IPS-15b (cell line): ENCODE measurements around the gene TCFL5.

Experiments
- H3K27me3 ChIP-seq: one replicate; pipeline ENCODE4 v1.6.1; 2013; ENCODE audit warnings: low read length; ENCODE audit not compliant: control insufficient read depth, insufficient read depth
- H3K36me3 ChIP-seq: one replicate; pipeline ENCODE4 v1.6.1; 2013; ENCODE audit warnings: low read length; ENCODE audit not compliant: control insufficient read depth, insufficient read depth
- H3K4me1 ChIP-seq: one replicate; pipeline ENCODE4 v1.6.1; 2013; ENCODE audit warnings: mild to moderate bottlenecking, low read length; ENCODE audit not compliant: control insufficient read depth, insufficient read depth
- H3K4me3 ChIP-seq: one replicate; pipeline ENCODE4 v1.5.1; 2013; ENCODE audit warnings: low read depth, low read length
- H3K9ac ChIP-seq: one replicate; pipeline ENCODE4 v1.6.1; 2013; ENCODE audit warnings: low read depth, mild to moderate bottlenecking, low read length
- H3K9me3 ChIP-seq: one replicate; pipeline ENCODE4 v1.6.1; 2013; ENCODE audit warnings: mild to moderate bottlenecking, low read length; ENCODE audit not compliant: control insufficient read depth, insufficient read depth

Gene TCFL5

DNA sequence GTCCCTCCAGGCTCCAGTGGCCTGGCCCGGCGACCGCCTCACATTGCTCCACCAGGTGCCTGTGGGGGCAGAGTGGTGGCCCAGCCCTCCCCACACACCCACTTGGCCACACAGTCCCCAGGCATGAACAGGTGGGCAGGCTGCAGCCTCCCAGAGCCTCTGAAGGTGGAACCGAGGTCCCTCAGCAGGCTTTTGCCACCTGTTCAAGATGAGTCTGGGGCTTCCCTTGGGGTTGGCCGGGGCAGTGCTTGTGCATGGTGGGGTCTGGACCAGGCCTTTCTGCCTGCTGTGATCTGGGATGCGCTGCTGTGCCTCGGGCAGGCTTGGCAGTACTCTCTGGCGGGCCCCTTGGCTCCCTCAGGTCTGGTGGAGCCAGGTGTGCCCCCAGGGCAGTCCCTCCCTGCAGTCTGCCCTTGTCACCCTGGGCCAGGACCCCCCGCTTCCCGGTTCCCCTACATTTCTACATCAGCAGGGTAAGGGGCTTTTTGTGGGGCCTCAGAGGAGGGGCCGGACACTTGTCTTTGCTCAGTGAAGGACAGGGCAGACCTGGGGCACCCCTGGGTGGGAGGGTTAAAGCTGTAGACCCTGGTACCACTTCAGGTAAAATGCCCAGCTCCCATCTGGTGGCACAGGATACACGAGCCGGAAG is 47.4 kb downstream of the TCFL5 start:
- no peaks in the 10 kb centered on the region for H3K9me3 ChIP-seq
- H3K27me3 ChIP-seq: no peaks in the 10 kb centered on the region
- peaks cover 3% of the 10 kb centered on the region for H3K4me1 ChIP-seq
- H3K36me3 ChIP-seq: peaks cover 41% of the 10 kb centered on the region
- no peak overlapping the region for H3K4me3 ChIP-seq
- no peak overlapping the region for H3K9ac ChIP-seq

- Histone ChIP-seq H3K4me1 (peaks cover 3% of the 10 kb centered on the region), H3K27me3 (no peaks in the 10 kb centered on the region), H3K36me3 (peaks cover 43% of the 10 kb centered on the region), H3K9me3 (no peaks in the 10 kb centered on the region), H3K4me3 (no peak overlapping the region), H3K9ac (no peak overlapping the region)
These were observed 48.0 kb downstream of the TCFL5 start for GRCh38 chr20:62813588-62813987.

- Histone ChIP-seq H3K27me3 (no peaks in the 10 kb centered on the region), H3K36me3 (peaks cover 47% of the 10 kb centered on the region)
These were observed 48.8 kb downstream of the TCFL5 start for GRCh38 chr20:62812907-62813200.

DNA sequence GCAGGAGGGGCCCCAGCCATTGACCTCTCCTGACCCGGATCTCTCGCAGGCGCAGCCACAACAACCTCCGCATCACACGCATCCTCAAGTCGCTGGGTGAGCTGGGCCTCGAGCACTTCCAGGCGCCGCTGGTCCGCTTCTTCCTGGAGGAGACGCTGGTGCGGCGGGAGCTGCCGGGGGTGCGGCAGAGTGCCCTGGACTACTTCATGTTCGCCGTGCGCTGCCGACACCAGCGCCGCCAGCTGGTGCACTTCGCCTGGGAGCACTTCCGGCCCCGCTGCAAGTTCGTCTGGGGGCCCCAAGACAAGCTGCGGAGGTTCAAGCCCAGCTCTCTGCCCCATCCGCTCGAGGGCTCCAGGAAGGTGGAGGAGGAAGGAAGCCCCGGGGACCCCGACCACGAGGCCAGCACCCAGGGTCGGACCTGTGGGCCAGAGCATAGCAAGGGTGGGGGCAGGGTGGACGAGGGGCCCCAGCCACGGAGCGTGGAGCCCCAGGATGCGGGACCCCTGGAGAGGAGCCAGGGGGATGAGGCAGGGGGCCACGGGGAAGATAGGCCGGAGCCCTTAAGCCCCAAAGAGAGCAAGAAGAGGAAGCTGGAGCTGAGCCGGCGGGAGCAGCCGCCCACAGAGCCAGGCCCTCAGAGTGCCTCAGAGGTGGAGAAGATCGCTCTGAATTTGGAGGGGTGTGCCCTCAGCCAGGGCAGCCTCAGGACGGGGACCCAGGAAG is 49.3 kb downstream of the TCFL5 start:
- no peaks in the 10 kb centered on the region for H3K27me3 ChIP-seq
- H3K4me1 ChIP-seq: peaks cover 3% of the 10 kb centered on the region
- H3K9me3 ChIP-seq: no peaks in the 10 kb centered on the region
- no peak overlapping the region for H3K9ac ChIP-seq
- no peak overlapping the region for H3K4me3 ChIP-seq
- peaks cover 52% of the 10 kb centered on the region for H3K36me3 ChIP-seq

More at GRCh38 chr20:62812907-62813200, 48.8 kb downstream of the TCFL5 start:
- Histone ChIP-seq H3K4me3 (no peak overlapping the region), H3K4me1 (peaks cover 3% of the 10 kb centered on the region), H3K9me3 (no peaks in the 10 kb centered on the region), H3K9ac (no peak overlapping the region)

- Histone ChIP-seq H3K9me3 (no peaks in the 10 kb centered on the region), H3K4me1 (peaks cover 3% of the 10 kb centered on the region), H3K4me3 (no peak overlapping the region), H3K36me3 (peaks cover 54% of the 10 kb centered on the region), H3K27me3 (no peaks in the 10 kb centered on the region), H3K9ac (no peak overlapping the region)
These were observed 49.9 kb downstream of the TCFL5 start for GRCh38 chr20:62811720-62812119.

GRCh38 chr20:62811320-62811719 is 50.3 kb downstream of the TCFL5 start:
- Histone ChIP-seq H3K27me3 (no peaks in the 10 kb centered on the region), H3K4me3 (no peak overlapping the region), H3K36me3 (peaks cover 54% of the 10 kb centered on the region), H3K9me3 (no peaks in the 10 kb centered on the region), H3K4me1 (peaks cover 3% of the 10 kb centered on the region), H3K9ac (no peak overlapping the region)

DNA sequence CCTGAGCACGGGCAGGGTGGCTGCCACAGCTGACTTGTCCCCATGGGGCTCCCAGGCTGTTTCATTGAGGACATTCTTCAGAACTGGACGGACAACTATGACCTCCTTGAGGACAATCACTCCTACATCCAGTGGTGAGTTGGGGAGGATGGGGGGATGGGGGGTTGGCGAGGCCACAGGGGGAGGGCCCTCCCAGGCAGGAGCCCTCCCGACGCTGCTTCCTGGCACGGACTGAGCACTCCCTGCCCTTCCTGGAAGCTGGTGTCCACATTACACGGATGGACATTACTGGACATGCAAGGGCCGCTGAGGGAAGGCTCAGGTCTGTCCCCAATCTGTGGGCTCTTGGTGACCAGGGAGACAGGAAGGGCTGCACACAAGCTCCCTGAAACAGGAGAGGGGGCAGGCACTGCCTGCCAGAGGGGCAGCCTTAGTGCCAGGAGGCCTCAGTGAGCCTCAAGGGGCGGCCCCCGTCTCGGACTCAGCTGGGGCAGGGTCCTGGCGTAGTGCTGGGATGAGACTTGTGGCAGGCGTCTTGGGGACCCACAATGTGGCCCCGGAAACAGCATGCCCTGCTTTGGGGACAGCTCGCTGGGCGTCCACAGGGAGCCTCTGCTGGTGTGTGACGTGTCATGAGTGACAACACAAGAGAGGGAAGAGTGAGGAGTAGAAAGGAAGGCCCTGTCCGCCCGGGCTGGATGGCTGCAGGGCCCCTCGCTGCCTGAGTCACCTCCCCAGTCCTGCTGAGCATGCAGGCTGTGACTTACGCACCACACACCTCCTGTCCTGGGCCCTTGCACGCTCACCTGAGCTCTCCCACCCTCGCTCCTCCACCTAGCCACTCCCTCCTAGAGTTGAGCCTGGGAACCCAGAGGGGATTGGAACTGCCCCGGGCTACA is 51.8 kb downstream of the TCFL5 start:
- Histone ChIP-seq H3K9ac (no peak overlapping the region), H3K36me3 (peaks cover 54% of the 10 kb centered on the region), H3K27me3 (no peaks in the 10 kb centered on the region), H3K4me1 (peaks cover 2% of the 10 kb centered on the region), H3K9me3 (no peaks in the 10 kb centered on the region), H3K4me3 (no peak overlapping the region)

DNA sequence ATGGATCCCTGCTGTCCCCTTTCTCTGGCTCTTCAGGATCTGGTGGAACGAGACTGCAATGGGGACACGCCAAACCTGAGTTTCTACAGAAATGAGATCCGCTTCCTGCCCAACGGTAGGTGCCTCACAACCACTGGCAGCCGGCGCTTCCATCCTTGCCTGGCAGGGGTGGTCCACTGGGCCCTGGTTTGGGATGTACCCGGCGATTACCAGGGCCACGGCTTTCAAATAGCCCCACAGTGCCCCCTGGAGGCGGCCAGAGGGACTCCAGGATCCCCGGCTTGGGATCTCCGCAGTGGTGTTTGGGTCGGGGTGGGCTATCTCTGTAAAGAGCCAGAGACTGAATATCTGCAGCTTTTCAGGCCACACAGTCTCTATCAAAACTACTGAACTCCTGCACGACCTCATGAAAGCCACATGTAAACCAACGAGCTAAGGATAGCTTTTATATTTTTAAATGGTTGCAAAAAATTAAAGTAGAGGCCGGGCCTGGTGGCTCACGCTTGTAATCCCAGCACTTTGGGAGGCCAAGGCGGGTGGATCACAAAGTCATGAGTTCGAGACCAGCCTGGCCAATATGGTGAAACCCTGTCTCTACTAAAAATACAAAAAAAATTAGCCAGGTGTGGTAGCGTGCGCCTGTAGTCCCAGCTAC is 53.3 kb downstream of the TCFL5 start:
- peaks cover 47% of the 10 kb centered on the region for H3K36me3 ChIP-seq
- H3K4me3 ChIP-seq: no peak overlapping the region
- H3K9ac ChIP-seq: no peak overlapping the region
- H3K27me3 ChIP-seq: peaks cover 2% of the 10 kb centered on the region
- no peaks in the 10 kb centered on the region for H3K9me3 ChIP-seq
- peaks cover 2% of the 10 kb centered on the region for H3K4me1 ChIP-seq

GRCh38 chr20:62807444-62808210 is 54.0 kb downstream of the TCFL5 start:
- no peak overlapping the region for H3K9ac ChIP-seq

GRCh38 chr20:62806383-62807050 is 55.1 kb downstream of the TCFL5 start:
- Histone ChIP-seq H3K9me3 (no peaks in the 10 kb centered on the region), H3K4me1 (peaks cover 2% of the 10 kb centered on the region), H3K36me3 (peaks cover 33% of the 10 kb centered on the region), H3K4me3 (no peak overlapping the region), H3K27me3 (peaks cover 2% of the 10 kb centered on the region), H3K9ac (no peak overlapping the region)

More at GRCh38 chr20:62807444-62808210, 54.0 kb downstream of the TCFL5 start:
- Histone ChIP-seq H3K4me1 (peaks cover 2% of the 10 kb centered on the region), H3K27me3 (peaks cover 2% of the 10 kb centered on the region), H3K4me3 (no peak overlapping the region), H3K36me3 (peaks cover 44% of the 10 kb centered on the region), H3K9me3 (no peaks in the 10 kb centered on the region)
